PFSK-1 (cell line): ENCODE data around the gene DAPP1. TPM values are rescaled to one million over a fixed set of nuclear protein-coding genes. Genes with fewer than 3 reads are reported as not detected.

Experiments used
- FOXP2 ChIP-seq: optimal IDR thresholded peaks from 2 replicates; pipeline ENCODE3; 2011; ENCODE audit warnings: borderline replicate concordance, control low read depth, inconsistent platforms; ENCODE audit not compliant: insufficient read depth; ENCODE audit errors: extremely low read length, extremely low read depth
- POLR2AphosphoS5 ChIP-seq: IDR thresholded peaks from 2 replicates; pipeline ENCODE4 v1.6.1; 2012; ENCODE audit warnings: low read depth, mild to moderate bottlenecking, control low read depth, low read length, moderate library complexity
- REST ChIP-seq, 2 experiments: IDR thresholded peaks; 2 replicates each; pipeline versions ENCODE4 v1.6.1 to v1.8.0; 2011 to 2012; ENCODE audit warnings: low read depth in 2 of 2, low read length in 2 of 2, control low read depth in 1 of 2, inconsistent platforms in 1 of 2, mild to moderate bottlenecking in 1 of 2, moderate library complexity in 1 of 2; ENCODE audit not compliant: insufficient read depth in 1 of 2
- SIN3A ChIP-seq: IDR thresholded peaks from 2 replicates; pipeline ENCODE4 v1.6.1; 2012; ENCODE audit warnings: mild to moderate bottlenecking, low read length, moderate library complexity, borderline replicate concordance; ENCODE audit not compliant: insufficient read depth
- TAF1 ChIP-seq: IDR thresholded peaks from 2 replicates; pipeline ENCODE4 v1.6.1; 2012; ENCODE audit warnings: low read length, control low read depth, borderline replicate concordance; ENCODE audit not compliant: insufficient read depth
- polyA plus RNA-seq: library from polyadenylated mRNA; unstranded; fragments of >200 nt; gene quantifications from one replicate; pipeline ENCODE4 v1.2.1, GENCODE V29; 2012; ENCODE audit warnings: low read depth, missing spikeins; ENCODE audit not compliant: insufficient read length

Gene DAPP1
- not detected for polyA plus RNA-seq

- TF ChIP-seq REST (IDR thresholded peaks at IDR 0.05; ENCODE audit: insufficient read depth in 1 of 2, low read depth in 2 of 2, low read length in 2 of 2): no peak
- TF ChIP-seq FOXP2: no peak
- no peak for TF ChIP-seq TAF1
- no peak for TF ChIP-seq SIN3A
- TF ChIP-seq POLR2AphosphoS5: no peak
These were observed at the start of gene DAPP1 for GRCh38 chr4:99816545-99817308. Gene DAPP1, plus strand, starts transcription at chr4:99816827. Its CDS starts 87 bp downstream, at chr4:99816914.

GRCh38 chr4:99783940-99784339 is 32.7 kb upstream of the DAPP1 start:
- TF ChIP-seq POLR2AphosphoS5 (no peak), REST (IDR thresholded peaks at IDR 0.05; ENCODE audit: insufficient read depth in 1 of 2, low read depth in 2 of 2, low read length in 2 of 2) (no peak), FOXP2 (no peak), SIN3A (no peak), TAF1 (no peak)

GRCh38 chr4:99784842-99785241 is 31.8 kb upstream of the DAPP1 start:
- TF ChIP-seq POLR2AphosphoS5 (no peak), TAF1 (no peak), REST (IDR thresholded peaks at IDR 0.05; ENCODE audit: insufficient read depth in 1 of 2, low read depth in 2 of 2, low read length in 2 of 2) (no peak), FOXP2 (no peak), SIN3A (no peak)

- TF ChIP-seq REST (IDR thresholded peaks at IDR 0.05; ENCODE audit: insufficient read depth in 1 of 2, low read depth in 2 of 2, low read length in 2 of 2) (no peak), FOXP2 (no peak), POLR2AphosphoS5 (no peak), TAF1 (no peak), SIN3A (no peak)
These were observed 25.6 kb upstream of the DAPP1 start for GRCh38 chr4:99790796-99791617.
